ENCODE measurements around the gene KDM8. TPM values are rescaled to one million over a fixed set of nuclear protein-coding genes. Genes with fewer than 3 reads are reported as not detected.

The KDM8 gene
- total RNA-seq, 1 experiment from 2014 or later = 10.9 TPM

DNA sequence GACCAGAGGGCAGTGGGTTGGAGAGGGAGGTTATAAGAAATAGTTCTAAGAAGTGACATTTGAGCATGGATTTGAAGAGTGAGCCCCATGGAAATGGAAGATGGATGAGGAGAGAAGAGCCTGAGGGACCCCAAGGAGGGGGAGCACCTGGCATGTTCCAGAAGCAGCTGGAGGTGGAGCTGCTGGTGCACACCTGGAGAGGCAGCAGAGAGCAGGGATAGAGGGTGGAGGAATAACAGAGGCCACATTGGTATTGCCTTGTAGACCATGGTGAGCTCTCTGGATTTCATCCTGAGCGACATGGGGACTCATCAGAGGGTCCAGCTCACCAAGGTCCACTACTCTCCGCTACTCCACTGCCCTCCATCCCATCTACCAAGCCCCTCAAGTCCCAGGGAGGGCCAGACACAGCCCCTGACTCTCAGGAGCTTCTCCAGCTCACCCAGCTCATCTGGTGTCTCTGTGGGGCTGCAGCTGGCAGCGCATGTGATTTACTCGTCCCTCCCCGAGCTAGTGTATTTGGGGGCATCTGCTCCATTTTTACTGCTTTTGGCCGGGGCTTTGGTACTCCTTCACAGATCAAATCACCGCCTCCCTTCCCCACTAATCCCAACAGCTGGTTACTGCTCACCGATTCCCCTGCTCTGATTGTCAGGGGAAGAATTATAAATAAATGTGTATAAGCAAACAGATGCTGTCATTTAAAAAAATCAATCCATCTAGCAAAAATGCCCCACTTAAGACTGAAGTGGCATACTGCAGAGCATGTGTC lies 22.1 kb upstream of the KDM8 start:
- CTCF ChIA-PET = interaction anchor here (0.5 to 3.9 kb wide), 23 partner anchors 9 to 1956 kb away, joined by 3 to 125 read pairs (median 5); partner anchors contain the start of gene KDM8

More for the DNA sequence above, 22.1 kb upstream of the KDM8 start:
- no peak overlapping the region for H3K27ac Mint-ChIP-seq
- DNase-seq (ENCODE audit: low spot score) (no peak), ATAC-seq (peak; percentile 31)
- H3K27me3 Mint-ChIP-seq (ENCODE audit: low read depth) = peaks cover 3% of the 10 kb centered on the region
- TF ChIP-seq, protein P1, sequence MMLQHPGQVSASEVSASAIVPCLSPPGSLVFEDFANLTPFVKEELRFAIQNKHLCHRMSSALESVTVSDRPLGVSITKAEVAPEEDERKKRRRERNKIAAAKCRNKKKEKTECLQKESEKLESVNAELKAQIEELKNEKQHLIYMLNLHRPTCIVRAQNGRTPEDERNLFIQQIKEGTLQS (CRISPR knock-in tag; conservative IDR thresholded peaks at IDR 0.05) = no peak
- TF ChIP-seq NFYB (CRISPR knock-in tag; conservative IDR thresholded peaks at IDR 0.05; ENCODE audit: low read depth) = no peak
- no peak for TF ChIP-seq ZNF512 (CRISPR knock-in tag; IDR thresholded peaks at IDR 0.05; ENCODE audit: borderline replicate concordance)
- TF ChIP-seq PRDM15 (CRISPR knock-in tag; IDR thresholded peaks at IDR 0.05) = no peak
- TF ChIP-seq KAT7 (CRISPR knock-in tag; IDR thresholded peaks at IDR 0.05; ENCODE audit: borderline replicate concordance) = no peak
- no peak for TF ChIP-seq AFF4 (CRISPR knock-in tag; IDR thresholded peaks at IDR 0.05; ENCODE audit: borderline replicate concordance)
- no peak for TF ChIP-seq ZBTB21 (CRISPR knock-in tag; IDR thresholded peaks at IDR 0.05; ENCODE audit: borderline replicate concordance)
- TF ChIP-seq SOX15 (CRISPR knock-in tag; IDR thresholded peaks at IDR 0.05) = no peak
- TF ChIP-seq SMAD4 (CRISPR knock-in tag; IDR thresholded peaks at IDR 0.05) = no peak
- TF ChIP-seq, protein P2, sequence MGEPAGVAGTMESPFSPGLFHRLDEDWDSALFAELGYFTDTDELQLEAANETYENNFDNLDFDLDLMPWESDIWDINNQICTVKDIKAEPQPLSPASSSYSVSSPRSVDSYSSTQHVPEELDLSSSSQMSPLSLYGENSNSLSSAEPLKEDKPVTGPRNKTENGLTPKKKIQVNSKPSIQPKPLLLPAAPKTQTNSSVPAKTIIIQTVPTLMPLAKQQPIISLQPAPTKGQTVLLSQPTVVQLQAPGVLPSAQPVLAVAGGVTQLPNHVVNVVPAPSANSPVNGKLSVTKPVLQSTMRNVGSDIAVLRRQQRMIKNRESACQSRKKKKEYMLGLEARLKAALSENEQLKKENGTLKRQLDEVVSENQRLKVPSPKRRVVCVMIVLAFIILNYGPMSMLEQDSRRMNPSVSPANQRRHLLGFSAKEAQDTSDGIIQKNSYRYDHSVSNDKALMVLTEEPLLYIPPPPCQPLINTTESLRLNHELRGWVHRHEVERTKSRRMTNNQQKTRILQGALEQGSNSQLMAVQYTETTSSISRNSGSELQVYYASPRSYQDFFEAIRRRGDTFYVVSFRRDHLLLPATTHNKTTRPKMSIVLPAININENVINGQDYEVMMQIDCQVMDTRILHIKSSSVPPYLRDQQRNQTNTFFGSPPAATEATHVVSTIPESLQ (CRISPR knock-in tag; IDR thresholded peaks at IDR 0.05) = no peak
- TF ChIP-seq ZNF219 (CRISPR knock-in tag; IDR thresholded peaks at IDR 0.05; ENCODE audit: borderline replicate concordance) = no peak
- no peak for TF ChIP-seq ELF4 (CRISPR knock-in tag; IDR thresholded peaks at IDR 0.05; ENCODE audit: low read depth)
- TF ChIP-seq HMGXB4 (CRISPR knock-in tag; IDR thresholded peaks at IDR 0.05) = no peak
- no peak for TF ChIP-seq PREB (CRISPR knock-in tag; IDR thresholded peaks at IDR 0.05; ENCODE audit: borderline replicate concordance)
- TF ChIP-seq EMX1 (CRISPR knock-in tag; IDR thresholded peaks at IDR 0.05) = no peak
- TF ChIP-seq ATF2 (CRISPR knock-in tag; IDR thresholded peaks at IDR 0.05; ENCODE audit: borderline replicate concordance, low read depth) = no peak
- TF ChIP-seq ATF1 (CRISPR knock-in tag; IDR thresholded peaks at IDR 0.05) = no peak
- no peak overlapping the region for H3K4me3 Mint-ChIP-seq
- H3K36me3 Mint-ChIP-seq = no peaks in the 10 kb centered on the region
- POLR2A ChIA-PET = interaction anchor here (0.6 kb wide), 1 partner anchor 564 kb away, joined by 6 read pairs; no protein-coding TSS in a partner anchor
- H3K4me1 Mint-ChIP-seq = no peaks in the 10 kb centered on the region
- no peaks in the 10 kb centered on the region; the same call in 1 of the 2 replicates for H3K9me3 Mint-ChIP-seq
